Stimulated activated CD8-positive, alpha-beta memory T cell treated with anti-CD3 and anti-CD28 coated beads, Interleukin-7, amount 100 ng/mL, for 1 hour (primary cell): ENCODE data around the gene TOP1.
A peak's percentile ranks its signal among the peaks of the same experiment; 100 is the strongest.

Experiments
- DNase-seq, 2 donors: peaks; one replicate each; pipeline ENCODE4 v3.0.0-alpha.2; 2020; ENCODE audit warnings: low read depth in 2 of 2

The TOP1 gene

GRCh38 chr20:41168281-41169161, 139.9 kb downstream of the TOP1 start:
- no peak for DNase-seq

DNA sequence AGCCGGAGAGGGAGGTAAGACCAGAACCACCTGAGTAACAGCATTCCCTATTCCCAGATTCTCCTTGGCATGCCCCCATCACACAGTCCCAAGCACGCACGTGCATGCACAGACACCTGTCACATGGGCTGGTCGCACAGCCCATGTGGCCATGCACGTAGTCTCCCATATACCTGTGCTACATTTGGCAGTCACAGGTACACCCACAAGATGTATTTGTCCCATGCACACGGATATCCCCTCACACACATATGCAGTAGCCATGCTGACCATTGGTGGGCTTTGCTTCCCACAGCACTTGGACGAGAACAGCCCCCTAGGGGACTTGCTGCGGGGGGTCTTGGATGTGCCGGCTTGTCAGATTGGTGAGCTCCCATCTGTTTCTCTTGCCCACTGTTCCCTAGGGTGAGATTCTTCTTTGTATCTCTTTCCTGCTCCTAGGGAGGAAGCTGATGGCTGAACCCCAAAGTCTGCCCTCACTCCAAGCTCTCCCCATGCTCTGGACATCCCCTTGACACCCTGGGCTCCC, 140.6 kb downstream of the TOP1 start:
- no peak for DNase-seq

GRCh38 chr20:41169791-41170351, 141.2 kb downstream of the TOP1 start:
- DNase-seq, result no peak

DNA sequence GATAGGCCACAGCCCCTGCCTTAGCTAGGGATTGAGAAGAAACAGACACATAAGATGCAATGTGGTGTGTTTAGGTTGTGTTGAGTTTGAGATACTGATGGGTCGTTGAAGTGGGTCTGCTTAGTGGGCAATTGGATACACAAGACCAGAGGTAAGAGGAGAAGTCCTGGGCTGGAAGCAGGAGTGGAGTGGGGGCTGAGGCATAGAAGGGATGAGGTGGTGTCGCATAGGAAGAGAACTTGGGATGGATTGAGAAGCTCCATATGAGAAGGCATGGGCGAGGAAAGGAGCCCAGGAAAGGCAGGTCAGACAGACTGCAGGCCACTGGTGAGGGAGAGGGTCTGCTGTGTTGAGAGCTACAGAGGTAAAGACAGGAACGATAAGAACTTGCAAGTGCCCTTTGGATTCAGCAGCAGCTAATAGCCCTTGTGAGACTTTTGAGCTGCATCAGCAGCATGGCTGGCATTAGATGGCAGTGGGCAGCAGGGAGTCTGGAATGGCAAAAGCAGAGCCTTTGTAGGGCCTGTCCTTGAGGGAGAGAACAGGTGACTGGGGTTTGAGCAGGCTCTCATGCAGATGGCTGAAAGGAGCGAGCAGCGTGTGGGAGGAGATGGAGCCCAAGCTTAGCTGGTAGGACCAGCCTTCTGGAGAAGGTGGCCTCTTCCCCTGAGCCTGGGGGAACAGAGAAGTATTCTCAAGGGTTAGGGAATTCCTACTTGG, 141.9 kb downstream of the TOP1 start:
- no peak for DNase-seq

DNA sequence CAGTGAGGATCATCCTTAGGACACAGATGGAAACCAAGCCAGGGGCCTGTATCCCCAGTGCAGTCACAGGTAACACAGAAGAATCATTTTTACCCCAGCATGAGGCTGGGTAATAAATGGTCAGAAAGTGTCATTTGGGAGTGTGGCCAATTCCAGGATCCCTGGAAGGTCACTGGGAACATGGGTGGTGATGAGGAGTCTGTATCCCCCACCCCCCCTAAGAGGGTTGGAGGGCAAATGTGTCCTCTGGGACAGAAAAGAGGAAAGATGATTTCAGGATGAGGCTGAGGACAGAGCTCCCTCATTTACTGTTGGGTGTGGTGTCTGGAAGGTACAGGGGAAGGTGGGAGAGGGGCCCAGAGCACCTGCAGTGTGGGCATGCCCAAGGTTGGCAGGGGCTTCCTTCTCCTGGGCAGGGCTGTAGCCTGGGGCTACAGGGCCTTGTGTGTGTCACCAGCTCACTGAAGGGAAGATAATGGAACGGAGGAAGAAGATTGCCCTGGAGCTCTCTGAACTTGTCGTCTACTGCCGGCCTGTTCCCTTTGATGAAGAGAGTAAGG, 143.2 kb downstream of the TOP1 start:
- no peak for DNase-seq

GRCh38 chr20:41172296-41173140, 143.9 kb downstream of the TOP1 start:
- no peak for DNase-seq

DNA sequence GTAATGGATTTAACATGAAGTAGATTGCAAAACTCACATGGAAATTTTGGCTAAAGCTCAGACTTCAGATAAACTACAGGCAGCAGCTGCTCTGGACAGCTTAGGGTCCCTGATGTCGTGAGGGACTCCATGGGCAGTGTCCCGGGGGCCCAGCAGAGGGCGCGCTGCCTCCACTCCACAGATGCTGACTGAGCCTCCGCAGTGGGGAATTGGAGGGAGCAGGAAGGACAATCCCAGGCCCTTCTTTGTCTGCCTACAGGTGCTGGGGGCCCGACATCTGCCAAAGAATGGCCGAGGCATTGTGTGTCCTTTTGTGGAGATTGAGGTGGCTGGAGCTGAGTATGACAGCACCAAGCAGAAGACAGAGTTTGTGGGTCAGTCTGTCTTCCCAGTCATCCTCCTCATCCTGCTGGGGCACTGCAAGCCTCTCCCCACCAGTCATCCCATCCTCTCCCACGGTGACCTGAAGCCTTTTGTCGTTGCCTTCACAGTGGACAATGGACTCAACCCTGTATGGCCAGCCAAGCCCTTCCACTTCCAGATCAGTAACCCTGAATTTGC, 144.6 kb downstream of the TOP1 start:
- DNase-seq, result peak; percentile 42 to 53

GRCh38 chr20:41173791-41174341, 145.2 kb downstream of the TOP1 start:
- no peak for DNase-seq
